Measurements from ENCODE around the gene LRMDA.

The LRMDA gene

DNA sequence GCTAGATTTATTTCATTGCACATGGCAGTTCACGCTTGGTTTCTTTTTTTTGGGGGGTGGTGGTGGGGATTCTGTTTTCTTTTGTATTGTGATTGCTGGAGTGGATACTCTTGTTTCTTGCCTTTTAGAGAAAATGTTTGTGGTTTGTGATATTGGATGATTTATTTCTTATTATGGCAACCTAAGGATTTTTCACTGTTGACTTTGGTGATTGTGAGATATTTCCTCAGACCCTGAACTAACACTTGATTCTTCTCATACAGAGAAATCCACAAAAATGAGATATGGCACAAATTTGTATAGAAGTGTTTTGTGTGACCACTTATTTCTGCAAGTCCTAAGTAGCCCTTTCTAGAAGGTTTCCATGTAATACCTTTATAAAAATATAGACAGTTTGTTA is 871.1 kb downstream of the LRMDA start:
- DNase-seq (ENCODE audit: low read depth in 2 of 2) = no peak

DNA sequence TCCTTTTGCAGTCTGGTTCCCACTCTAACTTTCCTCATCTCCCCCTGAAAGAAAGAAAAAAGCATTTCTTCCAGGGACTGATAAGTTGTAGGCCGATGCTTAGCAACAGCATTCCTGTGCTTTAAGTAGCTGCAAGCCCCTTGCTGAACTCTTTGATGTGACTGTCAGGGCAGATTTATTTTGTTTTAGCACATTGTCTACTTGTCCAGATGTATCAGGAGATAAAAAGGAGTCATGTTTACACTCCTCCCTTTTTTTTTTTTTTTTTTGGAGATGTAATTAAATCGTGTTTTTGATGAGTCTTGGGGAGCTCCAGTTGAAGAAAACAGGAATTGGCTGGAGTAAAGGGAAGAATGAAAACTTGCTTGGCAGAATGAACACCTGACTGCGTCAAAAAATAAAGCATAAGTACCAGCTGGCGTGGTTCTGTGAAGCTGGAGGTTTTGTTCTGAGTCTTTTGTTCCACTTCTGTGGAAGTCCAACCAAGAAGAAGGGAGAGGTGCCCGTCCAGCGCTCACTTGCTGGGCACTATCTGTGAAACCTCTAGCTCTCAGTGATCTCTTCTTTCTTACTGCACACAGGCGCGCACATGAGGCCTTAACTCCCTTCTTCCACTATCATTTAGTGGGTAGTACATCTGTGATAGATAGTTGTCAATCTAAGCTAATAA is 871.7 kb downstream of the LRMDA start:
- DNase-seq (ENCODE audit: low read depth in 2 of 2) = no peak

- peak in 1 of 2 donors; percentile 7 for DNase-seq (ENCODE audit: low read depth in 2 of 2)
These were observed 872.4 kb downstream of the LRMDA start for GRCh38 chr10:76303682-76304316.

DNA sequence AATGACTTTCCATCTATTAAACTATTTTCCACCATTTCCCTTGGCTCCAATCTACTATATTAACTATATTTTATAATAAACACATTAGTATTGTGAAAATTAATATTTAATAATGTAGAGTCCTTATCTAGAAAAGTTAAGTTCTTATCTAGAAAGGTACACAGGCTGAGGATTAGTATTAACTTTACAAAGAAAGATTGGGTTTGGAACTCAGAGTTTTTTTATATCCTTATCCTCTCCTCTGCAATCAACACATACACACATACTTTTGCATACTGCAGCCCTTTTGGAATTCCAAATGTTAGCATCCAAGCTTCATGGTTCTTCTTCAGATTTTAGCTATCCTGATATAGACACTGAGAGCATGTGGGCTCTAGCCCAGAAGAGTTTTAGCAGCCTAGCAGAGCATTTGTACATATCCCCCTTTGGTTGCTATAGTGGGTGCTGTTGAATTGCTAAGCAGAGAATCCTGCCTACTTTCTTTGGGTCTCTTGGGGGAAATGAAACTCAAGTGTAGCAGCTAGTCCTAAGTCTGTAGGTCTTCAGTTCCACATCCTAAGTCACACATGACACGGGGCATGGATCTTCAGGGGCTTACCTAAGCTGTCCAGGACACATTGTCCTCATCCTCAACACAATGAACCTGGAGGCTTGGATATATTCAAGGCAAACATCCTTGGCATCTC is 874.6 kb downstream of the LRMDA start:
- DNase-seq (ENCODE audit: low read depth in 2 of 2) = no peak

GRCh38 chr10:76306856-76307255 is 875.4 kb downstream of the LRMDA start:
- no peak for DNase-seq (ENCODE audit: low read depth in 2 of 2)

DNA sequence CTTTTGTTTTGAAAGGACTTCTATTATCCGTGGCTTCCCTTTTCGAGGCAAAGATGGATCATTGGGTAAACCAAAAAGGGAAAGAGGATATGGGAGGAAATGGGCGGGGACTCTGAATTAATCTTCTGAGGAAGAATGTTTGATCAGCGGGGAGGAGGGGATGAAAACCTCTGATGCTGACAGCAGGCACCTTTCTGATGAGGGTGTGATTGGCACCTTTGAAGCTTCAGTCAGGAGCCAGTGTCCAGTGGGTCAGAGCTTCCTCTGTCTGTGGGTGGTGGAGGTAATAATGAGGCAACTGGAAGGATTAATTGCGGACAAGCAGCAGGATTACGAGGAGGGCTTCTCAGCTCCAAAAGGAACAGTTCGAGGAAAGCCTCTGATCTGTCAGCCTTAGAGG is 877.6 kb downstream of the LRMDA start:
- no peak for DNase-seq (ENCODE audit: low read depth in 2 of 2)

- no peak for DNase-seq (ENCODE audit: low read depth in 2 of 2)
These were observed 878.5 kb downstream of the LRMDA start for GRCh38 chr10:76309741-76310587.

DNA sequence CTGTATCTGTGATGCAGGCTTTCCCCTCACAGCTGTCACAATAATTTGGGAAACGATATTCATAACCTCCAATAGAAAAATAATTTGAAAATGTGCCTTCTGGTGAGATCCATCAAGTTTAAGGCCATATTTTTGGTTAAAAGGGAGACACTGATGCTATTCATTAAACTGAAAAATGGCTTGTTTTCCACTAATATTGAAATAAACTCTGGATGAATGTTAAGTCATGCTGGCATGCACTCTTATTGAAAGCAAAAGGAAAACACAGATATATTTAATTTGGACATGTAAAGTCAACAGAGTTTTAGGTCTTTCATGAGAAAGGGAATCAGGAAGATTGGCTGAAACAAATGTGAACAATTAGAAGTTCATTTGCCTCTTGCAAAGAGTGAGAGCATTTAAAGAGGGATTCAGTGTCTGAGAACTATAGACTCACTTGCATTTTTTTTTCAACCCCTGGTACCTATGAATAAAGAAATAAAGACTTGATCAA is 879.2 kb downstream of the LRMDA start:
- no peak for DNase-seq (ENCODE audit: low read depth in 2 of 2)

GRCh38 chr10:76311752-76312636 is 880.6 kb downstream of the LRMDA start:
- DNase-seq (ENCODE audit: low read depth in 2 of 2) = no peak

- DNase-seq (ENCODE audit: low read depth in 2 of 2) = no peak
These were observed 883.8 kb downstream of the LRMDA start for GRCh38 chr10:76315240-76315639.

- no peak for DNase-seq (ENCODE audit: low read depth in 2 of 2)
These were observed 884.8 kb downstream of the LRMDA start for GRCh38 chr10:76316234-76316633.

GRCh38 chr10:76317078-76317477 is 885.7 kb downstream of the LRMDA start:
- no peak for DNase-seq (ENCODE audit: low read depth in 2 of 2)

GRCh38 chr10:76318211-76318610 is 886.8 kb downstream of the LRMDA start:
- no peak for DNase-seq (ENCODE audit: low read depth in 2 of 2)

- no peak for DNase-seq (ENCODE audit: low read depth in 2 of 2)
These were observed 888.2 kb downstream of the LRMDA start for GRCh38 chr10:76319661-76320060.

GRCh38 chr10:76324283-76324682 is 892.9 kb downstream of the LRMDA start:
- no peak for DNase-seq (ENCODE audit: low read depth in 2 of 2)

DNA sequence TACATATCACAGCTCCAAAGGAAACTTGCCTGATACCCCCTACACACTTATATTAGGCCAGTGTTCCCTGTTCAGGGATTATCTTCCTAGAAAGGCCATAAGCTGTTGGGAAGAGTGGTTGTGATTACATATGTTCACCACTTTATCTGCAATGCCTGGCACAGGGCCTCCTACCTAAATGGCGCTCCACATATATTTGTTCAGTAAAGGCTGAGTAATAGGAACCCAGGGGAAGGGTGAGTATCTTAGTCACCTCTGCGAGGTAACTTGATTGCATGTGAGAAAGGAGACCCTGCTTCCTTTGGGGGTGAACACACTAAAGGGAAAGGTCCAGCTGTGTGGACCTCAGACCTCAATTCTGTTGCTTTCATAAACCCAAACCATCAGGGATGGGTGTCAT is 896.0 kb downstream of the LRMDA start:
- no peak for DNase-seq (ENCODE audit: low read depth in 2 of 2)

DNA sequence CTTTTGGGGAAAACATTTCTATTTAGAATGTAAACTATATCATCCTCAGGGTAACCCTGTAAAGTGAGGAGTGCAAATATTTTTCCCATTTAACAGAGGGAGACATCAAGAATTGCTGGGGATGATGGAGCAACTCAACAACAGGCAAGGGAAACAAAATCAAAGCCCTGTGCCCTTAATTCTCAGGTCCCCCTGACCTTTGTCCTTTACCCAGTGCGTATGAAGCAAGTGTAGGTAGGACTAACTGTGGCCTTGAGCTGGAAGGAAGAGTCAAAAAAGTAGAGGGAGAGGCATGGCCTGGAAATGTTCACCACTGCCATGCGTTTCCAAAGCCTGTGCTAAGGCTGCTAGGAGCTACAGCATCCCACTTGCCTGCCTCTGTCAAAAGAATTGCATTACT is 896.9 kb downstream of the LRMDA start:
- no peak for DNase-seq (ENCODE audit: low read depth in 2 of 2)

- no peak for DNase-seq (ENCODE audit: low read depth in 2 of 2)
These were observed 898.6 kb downstream of the LRMDA start for GRCh38 chr10:76329891-76330575.

GRCh38 chr10:76331742-76332141 is 900.3 kb downstream of the LRMDA start:
- no peak for DNase-seq (ENCODE audit: low read depth in 2 of 2)

- DNase-seq (ENCODE audit: low read depth in 2 of 2) = no peak
These were observed 901.9 kb downstream of the LRMDA start for GRCh38 chr10:76333326-76333725.

All from stimulated activated CD4-positive, alpha-beta T cell treated with anti-CD3 and anti-CD28 coated beads, Interleukin-4, amount 100 ng/mL, for 48 hours (primary cell).